ENCODE results near the gene DLG1.

DNA sequence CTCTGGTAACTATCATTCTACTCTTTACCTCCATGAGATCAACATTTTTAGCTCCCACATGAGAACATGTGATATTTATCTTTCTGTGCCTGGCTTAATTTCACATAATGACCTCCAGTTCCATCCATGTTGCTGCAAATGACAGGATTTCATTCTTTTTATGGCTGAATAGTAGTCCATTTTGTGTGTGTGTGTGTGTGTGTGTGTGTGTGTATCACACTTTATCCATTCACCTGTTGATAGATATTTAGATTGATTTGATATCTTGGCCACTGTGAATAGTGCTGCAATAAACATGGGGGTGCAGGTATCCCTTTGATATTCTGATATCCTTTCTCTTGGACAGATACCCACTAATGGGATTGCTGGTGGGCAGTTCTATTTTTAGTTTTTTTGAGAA, 18.3 kb downstream of the DLG1 start:
- TF ChIP-seq CTCF (IDR thresholded peaks at IDR 0.05) (no peak), EP300 (IDR thresholded peaks at IDR 0.05; ENCODE audit: low read depth) (no peak), POLR2AphosphoS5 (IDR thresholded peaks at IDR 0.05) (no peak)

All from transverse colon (tissue), 4 donors.